H1 (cell line): ENCODE data around the gene UBE2B. TPM values are rescaled to one million over a fixed set of nuclear protein-coding genes. Genes with fewer than 3 reads are reported as not detected.
A peak's percentile ranks its signal among the peaks of the same experiment; 100 is the strongest.

Source experiments
- CTCF ChIA-PET: fragments of 300-600 bp; sonication (Branson Sonifier 250); formaldehyde crosslinking; loops from one replicate; lab custom pipeline; 2021; ENCODE audit not compliant: partially characterized antibody; lab: Charles Lee
- POLR2A ChIA-PET: fragments of 300-600 bp; sonication (Branson Sonifier 250); formaldehyde crosslinking; loops from one replicate; lab custom pipeline; 2021; ENCODE audit warnings: inconsistent platforms; ENCODE audit not compliant: partially characterized antibody; lab: Charles Lee
- DNase-seq, 2 experiments: peaks; one replicate each; pipeline versions ENCODE4 v3.0.0 to v3.0.0-alpha.2; 2010 to 2022; ENCODE audit warnings: low spot score in 2 of 2, low read depth in 1 of 2, mixed read lengths in 1 of 2
- FAIRE-seq: peaks from 2 replicates; lab custom pipeline; 2011; peaks lifted over from hg19 to GRCh38; lab: Jason Lieb, UNC
- H2AFZ ChIP-seq: 2 replicates; pipeline ENCODE4 v1.8.1; 2012; ENCODE audit warnings: low read length, inconsistent platforms
- H2AK5ac ChIP-seq: 2 replicates; pipeline ENCODE4 v1.6.1; 2013; ENCODE audit warnings: low read depth, low read length
- H2BK120ac ChIP-seq: replicated peaks from 2 replicates; pipeline ENCODE3; 2013; ENCODE audit warnings: low read depth, low read length, inconsistent platforms
- H2BK12ac ChIP-seq: 2 replicates; pipeline ENCODE4 v1.6.1; 2013; ENCODE audit warnings: low read depth, low read length
- H2BK15ac ChIP-seq: 2 replicates; pipeline ENCODE4 v1.6.1; 2013; ENCODE audit warnings: low read length
- H2BK20ac ChIP-seq: 2 replicates; pipeline ENCODE4 v1.6.1; 2013; ENCODE audit warnings: low read length
- H2BK5ac ChIP-seq: 2 replicates; pipeline ENCODE4 v1.6.1; 2013; ENCODE audit warnings: low read depth, low read length
- H3K14ac ChIP-seq: 2 replicates; pipeline ENCODE4 v1.6.1; 2013; ENCODE audit warnings: inconsistent platforms; ENCODE audit not compliant: insufficient read length
- H3K18ac ChIP-seq: 2 replicates; pipeline ENCODE4 v1.6.1; 2013; ENCODE audit warnings: low read length; ENCODE audit errors: extremely low read depth
- H3K23ac ChIP-seq: 2 replicates; pipeline ENCODE4 v1.6.1; 2013; ENCODE audit warnings: inconsistent platforms; ENCODE audit not compliant: insufficient read length
- H3K23me2 ChIP-seq: 2 replicates; pipeline ENCODE4 v1.6.1; 2013; ENCODE audit warnings: low read depth, low read length
- H3K27ac ChIP-seq: 2 replicates; pipeline ENCODE4 v1.6.1; 2011; ENCODE audit warnings: low read depth, low read length, inconsistent platforms
- H3K27me3 ChIP-seq, 4 experiments: replicated peaks in 1 of 4; 1 replicate in 1 of 4; 2 replicates in 3 of 4; pipeline versions ENCODE4 v1.6.1 to v1.8.1; 2011 to 2013; ENCODE audit warnings: low read length in 3 of 4, mild to moderate bottlenecking in 3 of 4, inconsistent platforms in 2 of 4, mixed read lengths in 2 of 4, moderate library complexity in 1 of 4; ENCODE audit not compliant: control insufficient read depth in 3 of 4, insufficient read depth in 3 of 4; ENCODE audit errors: extremely low read depth in 1 of 4
- H3K36me3 ChIP-seq, 4 experiments: 2 replicates each; pipeline versions ENCODE4 v1.6.1 to v1.8.1; 2011 to 2013; ENCODE audit warnings: mild to moderate bottlenecking in 4 of 4, low read length in 3 of 4, moderate library complexity in 2 of 4, control low read depth in 1 of 4, inconsistent platforms in 1 of 4; ENCODE audit not compliant: insufficient read depth in 4 of 4, control insufficient read depth in 2 of 4
- H3K4ac ChIP-seq: replicated peaks from 2 replicates; pipeline ENCODE3; 2013; ENCODE audit warnings: low read length, low read depth, mixed read lengths, inconsistent platforms; ENCODE audit not compliant: insufficient read length
- H3K4me1 ChIP-seq, 4 experiments: replicated peaks in 1 of 4; 1 replicate in 1 of 4; 2 replicates in 3 of 4; pipeline versions ENCODE4 v1.6.1 to v1.8.1; 2011 to 2013; ENCODE audit warnings: low read length in 3 of 4, inconsistent platforms in 2 of 4, mixed read lengths in 1 of 4; ENCODE audit not compliant: insufficient read depth in 4 of 4, control insufficient read depth in 3 of 4
- H3K4me2 ChIP-seq, 2 experiments: 2 replicates each; pipeline versions ENCODE4 v1.6.1 to v1.8.1; 2011 to 2013; ENCODE audit warnings: low read depth in 2 of 2, low read length in 2 of 2, control low read depth in 1 of 2, inconsistent platforms in 1 of 2, mild to moderate bottlenecking in 1 of 2; ENCODE audit not compliant: insufficient read depth in 1 of 2
- H3K4me3 ChIP-seq, 4 experiments: fragments of 200-600, 300-600 bp in 1 of 4; sonication (generic), shearing (Covaris generic), sonication (Bioruptor Twin) in 1 of 4; 2 replicates each; pipeline versions ENCODE4 v1.5.1 to v1.8.1; 2011 to 2016; ENCODE audit warnings: low read length in 4 of 4, low read depth in 3 of 4, control low read depth in 2 of 4, inconsistent platforms in 2 of 4, mild to moderate bottlenecking in 2 of 4, mixed read lengths in 1 of 4, moderate library complexity in 1 of 4; ENCODE audit not compliant: insufficient read depth in 2 of 4; ENCODE audit errors: extremely low read depth in 1 of 4
- H3K56ac ChIP-seq: replicated peaks from 2 replicates; pipeline ENCODE3; 2013; ENCODE audit warnings: low read depth, mild to moderate bottlenecking, mixed read lengths, low read length, inconsistent platforms; ENCODE audit not compliant: insufficient read length
- H3K79me1 ChIP-seq: 2 replicates; pipeline ENCODE4 v1.6.1; 2013; ENCODE audit warnings: low read depth, low read length, control low read depth
- H3K79me2 ChIP-seq, 2 experiments: 2 replicates each; pipeline versions ENCODE4 v1.6.1 to v1.8.1; 2012 to 2013; ENCODE audit warnings: low read length in 2 of 2, mild to moderate bottlenecking in 2 of 2, inconsistent platforms in 1 of 2; ENCODE audit not compliant: insufficient read depth in 2 of 2, control insufficient read depth in 1 of 2
- H3K9ac ChIP-seq, 4 experiments: replicated peaks in 1 of 4; 1 replicate in 1 of 4; 2 replicates in 3 of 4; pipeline versions ENCODE4 v1.6.1 to v1.8.1; 2011 to 2013; ENCODE audit warnings: low read depth in 3 of 4, low read length in 3 of 4, control low read depth in 2 of 4, mild to moderate bottlenecking in 2 of 4, moderate library complexity in 2 of 4, inconsistent platforms in 1 of 4; ENCODE audit errors: extremely low read depth in 1 of 4
- H3K9me3 ChIP-seq, 2 experiments: 2 replicates each; pipeline versions ENCODE4 v1.6.1 to v1.8.1; 2012 to 2013; ENCODE audit warnings: mild to moderate bottlenecking in 2 of 2, moderate library complexity in 2 of 2, control low read depth in 1 of 2, inconsistent platforms in 1 of 2, low read depth in 1 of 2, low read length in 1 of 2, mixed read lengths in 1 of 2; ENCODE audit not compliant: insufficient read depth in 2 of 2
- H4K20me1 ChIP-seq, 2 experiments: replicated peaks in 1 of 2; 2 replicates each; pipeline versions ENCODE3 to v1.8.1; 2011 to 2013; ENCODE audit warnings: inconsistent platforms in 2 of 2, low read length in 2 of 2, mild to moderate bottlenecking in 1 of 2; ENCODE audit not compliant: insufficient read depth in 2 of 2, control insufficient read depth in 1 of 2
- H4K5ac ChIP-seq: 2 replicates; pipeline ENCODE4 v1.6.1; 2013; ENCODE audit warnings: low read length, low read depth, mixed read lengths, inconsistent platforms; ENCODE audit not compliant: insufficient read length
- H4K8ac ChIP-seq: 2 replicates; pipeline ENCODE4 v1.8.0; 2013; ENCODE audit warnings: mild to moderate bottlenecking, moderate library complexity, low read length, inconsistent platforms; ENCODE audit not compliant: insufficient read depth; ENCODE audit errors: extremely low read depth
- H4K91ac ChIP-seq: replicated peaks from 2 replicates; pipeline ENCODE3; 2013; ENCODE audit warnings: low read length, mixed read lengths, inconsistent platforms; ENCODE audit not compliant: insufficient read length
- WGBS, 2 experiments: shearing (Covaris generic) in 1 of 2; methylation state at CpG; one replicate each; pipeline versions ENCODE4 v1.1.6 to v1.1.7; 2013 to 2015; ENCODE audit warnings: low lambda C conversion rate in 2 of 2, mixed read lengths in 2 of 2, inconsistent platforms in 1 of 2, low coverage in 1 of 2, missing lambda C conversion rate in 1 of 2; ENCODE audit not compliant: insufficient replicate concordance in 2 of 2, insufficient coverage in 1 of 2, insufficient read length in 1 of 2; ENCODE audit errors: extremely low coverage in 1 of 2, missing lambda C conversion rate in 1 of 2; 5-methylcytosine and 5-hydroxymethylcytosine counted together
- long read RNA-seq, 2 experiments: library from RNA in 1 of 2; library from capped mRNA in 1 of 2; stranded (forward); transcript quantifications; one replicate each; pipeline ENCODE4 v2.0.0, GENCODE V29; 2021; ENCODE audit warnings: inconsistent platforms in 1 of 2
- polyA minus RNA-seq, 3 experiments: library from RNA; depleted of rRNA, polyadenylated mRNA; stranded (reverse); fragments of >200 nt; gene quantifications; 1 replicate in 2 of 3; 2 replicates in 1 of 3; pipeline ENCODE4 v1.2.3, GENCODE V29; 2011
- polyA plus RNA-seq, 7 experiments: library from polyadenylated mRNA; depleted of rRNA in 3 of 7; stranded (reverse) in 5 of 7; unstranded in 2 of 7; fragments of >200 nt in 5 of 7; fragments of 200-250 nt in 2 of 7; gene quantifications; 1 replicate in 5 of 7; 2 replicates in 1 of 7; 4 replicates in 1 of 7; pipeline versions ENCODE4 v1.2.1 to v1.2.3, GENCODE V29; 2011 to 2013; ENCODE audit warnings: missing spikeins in 2 of 7, mixed read lengths in 2 of 7
- total RNA-seq: library from RNA; stranded (reverse); fragmentation: NEBNext Ultra II Directional; extraction: Animal tissue kit (Norgen Biotek cat#: 25700); gene quantifications from 2 replicates; pipeline ENCODE4 v1.2.1, GENCODE V29; 2021

UBE2B gene
- total RNA-seq (40.3 and 46.8 TPM in 2 replicates), polyA plus RNA-seq (2011; rRNA removed) (8.1 and 15.9 TPM in 2 replicates), polyA minus RNA-seq (2011; rRNA and poly(A)+ RNA removed) (6.4 and 7.3 TPM in 2 replicates)
- 21.0 TPM for polyA plus RNA-seq (2011; cell fraction: cytosol; rRNA removed)
- 4.1 TPM for polyA plus RNA-seq (2011; cell fraction: nucleus; rRNA removed)
- 13.8 to 34.1 TPM (median 16.4 TPM) in 4 replicates for polyA plus RNA-seq (2012, experiment 1 of 2)
- 13.1 TPM for polyA plus RNA-seq (2012, experiment 2 of 2)
- polyA plus RNA-seq (2013, experiment 1 of 2) = 42.7 TPM
- 34.4 TPM for polyA plus RNA-seq (2013, experiment 2 of 2)
- 9.4 TPM for polyA minus RNA-seq (2011; cell fraction: cytosol; rRNA and poly(A)+ RNA removed)
- polyA minus RNA-seq (2011; cell fraction: nucleus; rRNA and poly(A)+ RNA removed) = 9.8 TPM
- long read RNA-seq, experiment 1, transcript UBE2B-201 (6 exons, 2,515 nt) = major isoform, 22 of 30 reads
- long read RNA-seq, experiment 1, partial matches to known transcripts = 2 of 30 reads
- long read RNA-seq, experiment 1, other reads (novel, unspliced or antisense) = 6 of 30 reads
- long read RNA-seq, experiment 2, transcript UBE2B-201 (6 exons, 2,515 nt) = major isoform, 18 of 20 reads
- long read RNA-seq, experiment 2, partial matches to known transcripts = 0 of 20 reads
- long read RNA-seq, experiment 2, other reads (novel, unspliced or antisense) = 1 of 20 reads

DNA sequence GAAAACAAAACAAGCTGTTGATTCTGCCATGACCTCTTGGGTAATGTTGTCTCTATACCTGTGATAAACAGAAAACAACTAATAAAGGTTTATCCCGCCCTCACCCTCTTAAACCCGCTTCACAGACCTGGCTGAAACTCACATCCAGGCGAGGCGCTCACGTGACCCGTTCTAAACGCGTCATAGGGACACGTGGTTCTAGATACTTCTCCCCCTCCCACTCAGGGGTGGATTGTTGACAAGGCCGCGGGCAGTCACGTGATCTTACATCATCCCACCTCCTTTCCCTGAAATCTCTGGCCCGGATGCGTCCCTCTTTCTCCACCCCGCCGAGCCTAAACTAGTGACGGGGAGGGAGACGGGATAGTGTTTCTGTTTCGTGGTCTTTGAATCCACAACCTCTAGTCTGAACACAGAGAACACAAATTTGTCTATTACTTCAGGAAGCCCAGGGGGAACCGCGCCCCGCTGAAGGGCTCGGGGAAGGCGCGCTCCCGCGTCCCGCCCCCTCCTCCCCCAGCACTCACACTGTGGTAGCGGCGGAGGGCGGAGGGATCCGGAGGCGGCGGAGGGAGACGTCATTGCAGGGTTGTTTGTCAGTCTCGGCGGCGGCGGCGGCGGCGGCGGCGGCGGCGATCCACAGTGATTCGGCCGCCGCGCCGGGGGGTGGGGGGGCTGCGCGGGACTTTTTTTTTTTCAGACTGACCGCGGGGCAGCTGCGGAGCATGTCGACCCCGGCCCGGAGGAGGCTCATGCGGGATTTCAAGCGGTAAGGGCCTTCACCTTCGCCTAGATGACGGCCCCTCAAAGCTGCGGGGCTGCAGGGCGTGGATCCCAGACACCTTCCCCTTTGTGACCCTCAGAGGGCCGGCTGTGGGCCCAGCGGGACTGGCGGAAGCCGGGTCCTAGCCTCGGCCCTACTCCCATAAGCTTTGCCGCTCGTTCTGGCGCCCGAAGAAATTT, at the start of gene UBE2B:
Gene UBE2B, plus strand, starts transcription at position 699 of the 963 bp plus-strand sequence. Its CDS starts 27 bp downstream, at position 726.
- ChIA-PET POLR2A (interaction anchor here (0.6 to 2.4 kb wide), 41 partner anchors 8 to 373 kb away, joined by 3 to 26 read pairs (median 3); partner anchors contain the start of genes CDKN2AIPNL, JADE2, PPP2CA and SAR1B), CTCF (interaction anchor here (0.7 to 1.7 kb wide), 14 partner anchors 10 to 187 kb away, joined by 3 to 9 read pairs (median 4); no protein-coding TSS in a partner anchor)
- H3K23ac ChIP-seq = no peak within 1 kb of the TSS
- peak within 1 kb of the TSS; percentile 83; the same call in 1 of the 2 replicates for H2BK12ac ChIP-seq
- H4K91ac ChIP-seq = peak within 1 kb of the TSS; percentile 81
- H2BK120ac ChIP-seq = no peak within 1 kb of the TSS
- peak within 1 kb of the TSS; percentile 99 for H3K18ac ChIP-seq
- H3K36me3 ChIP-seq = peaks cover 0 to 16% (median 0%) of the 10 kb centered on the region in 4 experiments; a peak in 1 of 8 replicates
- H4K5ac ChIP-seq = peak within 1 kb of the TSS; percentile 95
- peak within 1 kb of the TSS; percentile 87 for H3K4ac ChIP-seq
- peak within 1 kb of the TSS; percentile 98 for H2BK5ac ChIP-seq
- 1% methylated on average over 37 of the region's 74 CpGs; no CpG with 5 or more reads in 1 of the 2 experiments for WGBS, 2 experiments
- peak within 1 kb of the TSS; percentile 81; the same call in 1 of the 2 replicates for H2BK15ac ChIP-seq
- peak within 1 kb of the TSS; percentile 70 to 76 for H3K4me2 ChIP-seq
- H2BK20ac ChIP-seq = no peak within 1 kb of the TSS
- H3K9ac ChIP-seq = peak within 1 kb of the TSS; percentile 98 to 99 (median 98)
- peak within 1 kb of the TSS; percentile 95 for H2AFZ ChIP-seq
- H3K27me3 ChIP-seq = no peaks in the 10 kb centered on the region
- H3K9me3 ChIP-seq = no peaks in the 10 kb centered on the region
- H3K23me2 ChIP-seq = peaks cover 3% of the 10 kb centered on the region; the same call in 1 of the 2 replicates
- peak within 1 kb of the TSS; percentile 83 to 97 (median 91) for H3K4me3 ChIP-seq
- peaks cover 6 to 7% of the 10 kb centered on the region in 2 experiments for H4K20me1 ChIP-seq
- no peak within 1 kb of the TSS for H2AK5ac ChIP-seq
- FAIRE-seq (peak; percentile 95), DNase-seq (peak; percentile 92 to 97)
- H3K27ac ChIP-seq = peak within 1 kb of the TSS; percentile 98
- no peaks in the 10 kb centered on the region; the same call in 1 of the 2 replicates for H3K79me1 ChIP-seq
- H3K4me1 ChIP-seq = no peaks in the 10 kb centered on the region; a peak in 3 of 7 replicates
- peaks cover 12 to 48% of the 10 kb centered on the region in 2 experiments for H3K79me2 ChIP-seq
- peak within 1 kb of the TSS; percentile 78 for H3K56ac ChIP-seq
- H3K14ac ChIP-seq = no peak within 1 kb of the TSS
- peak within 1 kb of the TSS; percentile 98 for H4K8ac ChIP-seq
